PC-3 (cell line): ENCODE measurements around the gene AIFM1. TPM values are rescaled to one million over a fixed set of nuclear protein-coding genes. Genes with fewer than 3 reads are reported as not detected.

Experiments
- ATAC-seq: fragments of 200-7000 bp; cut with Tn5 transposase; 2 replicates; pipeline ENCODE4 v1.9.1; 2020; ENCODE audit warnings: mild to moderate bottlenecking, moderate library complexity
- BruUV-seq: library from RNA; stranded (reverse); fragments of 400-500 nt; replicated peaks from 2 replicates; lab custom pipeline; 2021; lab: Mats Ljungman, UMichigan
- CTCF ChIA-PET: fragments of 300-600 bp; sonication (Branson Sonifier 250); formaldehyde crosslinking; loops from one replicate; lab custom pipeline; 2022; ENCODE audit warnings: antibody characterized with exemption; lab: Charles Lee
- POLR2A ChIA-PET: fragments of 300-600 bp; sonication (Branson Sonifier 250); formaldehyde crosslinking; loops from one replicate; lab custom pipeline; 2022; ENCODE audit warnings: antibody characterized with exemption; ENCODE audit not compliant: unreplicated experiment; lab: Charles Lee
- DNase-seq: peaks from one replicate; pipeline ENCODE4 v3.0.0-alpha.2; 2015
- H2AFZ ChIP-seq: fragments of 300-600 bp; sonication (generic); 2 replicates; pipeline ENCODE4 v1.6.0; 2016; ENCODE audit warnings: antibody characterized with exemption, low read length
- H3F3A ChIP-seq: fragments of 300-600 bp; sonication (generic); one replicate; pipeline ENCODE4 v1.6.0; 2017; ENCODE audit warnings: antibody characterized with exemption, low read length, control low read depth, mild to moderate bottlenecking; ENCODE audit not compliant: unreplicated experiment
- H3K27ac ChIP-seq: fragments of 300-600 bp; sonication (generic); 2 replicates; pipeline ENCODE4 v1.5.1; 2016; ENCODE audit warnings: mild to moderate bottlenecking, low read length
- H3K27me3 ChIP-seq: fragments of 300-600 bp; sonication (generic); 2 replicates; pipeline ENCODE4 v1.6.1; 2016; ENCODE audit warnings: low read length, mixed read lengths
- H3K36me3 ChIP-seq: fragments of 300-600 bp; sonication (generic); 2 replicates; pipeline ENCODE4 v1.6.1; 2016; ENCODE audit warnings: low read depth, mixed run types, low read length, mixed read lengths
- H3K4me1 ChIP-seq: fragments of 300-600 bp; sonication (generic); 2 replicates; pipeline ENCODE4 v1.5.1; 2016; ENCODE audit warnings: low read length; ENCODE audit not compliant: insufficient read depth
- H3K4me2 ChIP-seq: fragments of 300-600 bp; sonication (generic); 2 replicates; pipeline ENCODE4 v1.6.0; 2016; ENCODE audit warnings: low read length
- H3K4me3 ChIP-seq: fragments of 300-600 bp; sonication (generic); 2 replicates; pipeline ENCODE4 v1.5.1; 2016; ENCODE audit warnings: mild to moderate bottlenecking, low read length, mixed read lengths
- H3K79me2 ChIP-seq: fragments of 300-600 bp; sonication (generic); 2 replicates; pipeline ENCODE4 v1.6.1; 2017; ENCODE audit warnings: low read length, mixed read lengths
- H3K9ac ChIP-seq: fragments of 300-600 bp; sonication (generic); 2 replicates; pipeline ENCODE4 v1.6.0; 2016; ENCODE audit warnings: mild to moderate bottlenecking, low read length
- H3K9me2 ChIP-seq: fragments of 300-600 bp; sonication (generic); replicated peaks from 2 replicates; pipeline ENCODE4 v1.6.1; 2016; ENCODE audit warnings: mixed run types, low read length, mixed read lengths
- H3K9me3 ChIP-seq: fragments of 300-600 bp; sonication (generic); 2 replicates; pipeline ENCODE4 v1.6.1; 2016; ENCODE audit warnings: low read length, mixed read lengths
- H4K20me1 ChIP-seq: fragments of 300-600 bp; sonication (generic); 2 replicates; pipeline ENCODE4 v1.6.1; 2016; ENCODE audit warnings: low read length, mixed read lengths
- CTCF ChIP-seq: fragments of 300-600 bp; sonication (generic); conservative IDR thresholded peaks from 2 replicates; pipeline ENCODE4 v1.5.1; 2017; ENCODE audit warnings: antibody characterized with exemption, low read depth, mild to moderate bottlenecking, low read length
- EZH2 ChIP-seq: fragments of 300-600 bp; sonication (generic); IDR thresholded peaks from one replicate; pipeline ENCODE4 v1.6.1; 2017; ENCODE audit warnings: antibody characterized with exemption, mild to moderate bottlenecking, low read length; ENCODE audit not compliant: unreplicated experiment
- EZH2phosphoT487 ChIP-seq: fragments of 300-600 bp; sonication (generic); IDR thresholded peaks from 2 replicates; pipeline ENCODE4 v1.6.1; 2018; ENCODE audit warnings: mild to moderate bottlenecking, antibody characterized with exemption, low read length, borderline replicate concordance
- intact Hi-C: fragments of 100-400 bp; cut with micrococcal nuclease; formaldehyde crosslinking; loops from 2 replicates; pipeline ENCODE4 v1.9.0; 2023
- total RNA-seq: library from RNA; depleted of rRNA; stranded (reverse); fragments of >200 nt; gene quantifications from 2 replicates; pipeline ENCODE4 v1.2.3, GENCODE V29; 2014

Gene AIFM1
- total RNA-seq, 1 experiment from 2014 or later = 51.8 TPM

GRCh38 chrX:130082244-130083106 lies 83.2 kb downstream of the AIFM1 start:
- H3K27me3 ChIP-seq = no peaks in the 10 kb centered on the region
- H3K9ac ChIP-seq = no peak overlapping the region
- BruUV-seq = no TSS peak
- no peak for DNase-seq
- no peak overlapping the region for H2AFZ ChIP-seq
- intact Hi-C loops = no loop called here
- POLR2A ChIA-PET = no interaction called here
- H3K36me3 ChIP-seq = 0 out of 2 replicates have a peak, but pooled peaks cover 3% of the 10 kb centered on the region
- no peak for TF ChIP-seq EZH2
- TF ChIP-seq EZH2phosphoT487 = no peak
- no peaks in the 10 kb centered on the region for H3K9me3 ChIP-seq
- no peaks in the 10 kb centered on the region for H3K4me1 ChIP-seq
- H3K79me2 ChIP-seq = 0 out of 2 replicates have a peak, but pooled peaks cover 5% of the 10 kb centered on the region
- H3F3A ChIP-seq = no peaks in the 10 kb centered on the region
- ATAC-seq = no peak
- H3K9me2 ChIP-seq = no peaks in the 10 kb centered on the region
- no peaks in the 10 kb centered on the region for H4K20me1 ChIP-seq
- no peak overlapping the region for H3K4me2 ChIP-seq
- H3K4me3 ChIP-seq = no peak overlapping the region
- CTCF ChIA-PET = no interaction called here
- H3K27ac ChIP-seq = no peak overlapping the region

GRCh38 chrX:130081421-130082045 lies 84.1 kb downstream of the AIFM1 start:
- Histone ChIP-seq H3K4me2 (no peak overlapping the region), H3K4me3 (no peak overlapping the region), H3K9ac (no peak overlapping the region), H3K9me2 (no peaks in the 10 kb centered on the region), H3K9me3 (no peaks in the 10 kb centered on the region), H3K27me3 (no peaks in the 10 kb centered on the region), H3K79me2 (0 out of 2 replicates have a peak, but pooled peaks cover 5% of the 10 kb centered on the region), H2AFZ (no peak overlapping the region), H3K27ac (no peak overlapping the region), H3K36me3 (0 out of 2 replicates have a peak, but pooled peaks cover 3% of the 10 kb centered on the region), H3F3A (no peaks in the 10 kb centered on the region), H3K4me1 (no peaks in the 10 kb centered on the region), H4K20me1 (no peaks in the 10 kb centered on the region)
- intact Hi-C loops = no loop called here
- CTCF ChIA-PET = no interaction called here
- DNase-seq (no peak), ATAC-seq (no peak)
- no peak for TF ChIP-seq EZH2
- TF ChIP-seq EZH2phosphoT487 = no peak
- no peak for TF ChIP-seq CTCF
- POLR2A ChIA-PET = no interaction called here
- BruUV-seq = no TSS peak

- no peaks in the 10 kb centered on the region for H4K20me1 ChIP-seq
- no peak for DNase-seq
- H2AFZ ChIP-seq = no peak overlapping the region
- H3K9me2 ChIP-seq = no peaks in the 10 kb centered on the region
- no peaks in the 10 kb centered on the region for H3F3A ChIP-seq
- H3K27me3 ChIP-seq = no peaks in the 10 kb centered on the region
- H3K4me3 ChIP-seq = no peak overlapping the region
- intact Hi-C loops = loop anchor here (1.0 kb wide), 1 partner anchor 111 kb away; no protein-coding TSS in a partner anchor
- no peak overlapping the region for H3K4me2 ChIP-seq
- BruUV-seq = no TSS peak
- H3K9ac ChIP-seq = no peak overlapping the region
- no peak for TF ChIP-seq EZH2phosphoT487
- TF ChIP-seq CTCF = no peak
- TF ChIP-seq EZH2 = no peak
- CTCF ChIA-PET = no interaction called here
- no peak for ATAC-seq
- no peak overlapping the region for H3K27ac ChIP-seq
- no peaks in the 10 kb centered on the region for H3K9me3 ChIP-seq
- H3K79me2 ChIP-seq = 0 out of 2 replicates have a peak, but pooled peaks cover 5% of the 10 kb centered on the region
- H3K36me3 ChIP-seq = 0 out of 2 replicates have a peak, but pooled peaks cover 3% of the 10 kb centered on the region
- POLR2A ChIA-PET = no interaction called here
- no peaks in the 10 kb centered on the region for H3K4me1 ChIP-seq
Observed at GRCh38 chrX:130080791-130081367, 84.8 kb downstream of the AIFM1 start.
